Heart left ventricle (tissue), 13 donors: ENCODE measurements around the gene AOX1.

Experiments used
- CTCF ChIP-seq, 12 donors: fragments of 200-600 bp; sonication (generic) in 4 of 12; IDR thresholded peaks; one replicate each; pipeline versions ENCODE4 v1.5.0 to v1.8.0; 2018 to 2022; ENCODE audit warnings: antibody characterized with exemption in 12 of 12, mild to moderate bottlenecking in 5 of 12
- POLR2A ChIP-seq, 2 donors: fragments of 450-650 bp; IDR thresholded peaks; one replicate each; pipeline ENCODE4 v1.6.1; 2017; ENCODE audit warnings: antibody characterized with exemption in 2 of 2, mild to moderate bottlenecking in 2 of 2, moderate library complexity in 2 of 2
- donor health status: ischemic (EF 13 %, LVEDD 7.1; RV severe dilation, severe dysfunction).
- donor health status: DM: no; HTN: yes; CAD: no.
- donor health status: DM: no; HTN: no; CAD: no.
- donor health status: ischemic (EF 25% LVEDD 6.9; RV normal size, moderate dysfunction).
- donor health status: ischemic (EF 25% LVEDD 5.7; RV mildly dilated, moderate dysfunction).
- donor health status: ischemic (EF 35%, LVEDD 5.7; RV mildly dilated, moderate dysfunction).
- donor health status: nonischemic (EF 11% LVEDD 7.7; RV severe dilation, severe dysfunction).
- donor health status: DM: yes; HTN: yes; CAD: no.
- donor health status: PGD.
- donor health status: ischemic (EF 29% LVEDD 5.4; RV normal size, mild dysfunction).
- donor health status: nonischemic (EF 23%, LVEDD 6.1; RV moderate dilation, normal function).

GRCh38 chr2:200669308-200669707 lies 83.5 kb downstream of the AOX1 start:
- TF ChIP-seq CTCF (IDR thresholded peaks at IDR 0.05) (no peak), POLR2A (IDR thresholded peaks at IDR 0.05) (no peak)
